GM19395 (cell line): Measurements from ENCODE around the gene ZDHHC21.
"Not testable (repeated sequence)": the region's sequence is repeated elsewhere in the genome, so short reads cannot be mapped to it uniquely, and the experiment has no call there.

Source experiments
- ATAC-seq: cut with Tn5 transposase; IDR thresholded peaks from one replicate; pipeline ENCODE4 v1.9.1; 2021; ENCODE audit warnings: mild to moderate bottlenecking, moderate library complexity; ENCODE audit not compliant: unreplicated experiment

The ZDHHC21 gene

DNA sequence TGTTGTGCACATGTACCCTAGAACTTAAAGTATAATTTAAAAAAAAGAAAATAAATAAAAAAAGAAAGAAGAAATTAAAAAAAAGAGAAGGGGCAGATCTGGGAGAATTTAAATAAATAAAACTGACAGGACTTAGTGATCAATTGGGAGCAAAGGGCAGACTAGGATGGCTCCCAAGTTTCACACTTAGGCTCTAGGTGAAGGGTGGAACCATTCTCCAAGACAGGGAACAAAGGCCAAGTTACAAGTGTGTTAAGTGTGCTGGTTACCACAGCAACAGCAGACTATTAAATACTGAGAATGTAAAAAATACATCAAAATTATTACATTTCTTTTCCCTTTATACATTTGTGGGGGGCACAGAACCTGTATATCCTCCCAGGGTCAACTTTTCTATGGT, 7.1 kb downstream of the ZDHHC21 start:
- ATAC-seq: no peak

DNA sequence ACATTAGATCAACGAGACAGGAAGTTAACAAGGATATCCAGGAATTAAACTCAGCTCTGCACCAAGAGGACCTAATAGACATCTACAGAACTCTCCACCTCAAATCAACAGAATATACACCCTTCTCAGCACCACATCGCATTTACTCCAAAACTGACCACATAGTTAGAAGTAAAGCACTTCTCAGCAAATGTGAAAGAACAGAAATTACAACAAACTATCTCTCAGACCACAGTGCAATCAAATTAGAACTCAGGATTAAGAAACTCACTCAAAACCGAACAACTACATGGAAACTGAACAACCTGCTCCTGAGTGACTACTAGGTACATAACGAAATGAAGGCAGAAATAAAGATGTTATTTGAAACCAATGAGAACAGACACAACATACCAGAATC, 10.6 kb downstream of the ZDHHC21 start:
- not testable (repeated sequence) for ATAC-seq

- ATAC-seq: no peak
These were observed 14.5 kb downstream of the ZDHHC21 start for GRCh38 chr9:14678776-14679175.

GRCh38 chr9:14677872-14678271, 15.4 kb downstream of the ZDHHC21 start:
- no peak for ATAC-seq

DNA sequence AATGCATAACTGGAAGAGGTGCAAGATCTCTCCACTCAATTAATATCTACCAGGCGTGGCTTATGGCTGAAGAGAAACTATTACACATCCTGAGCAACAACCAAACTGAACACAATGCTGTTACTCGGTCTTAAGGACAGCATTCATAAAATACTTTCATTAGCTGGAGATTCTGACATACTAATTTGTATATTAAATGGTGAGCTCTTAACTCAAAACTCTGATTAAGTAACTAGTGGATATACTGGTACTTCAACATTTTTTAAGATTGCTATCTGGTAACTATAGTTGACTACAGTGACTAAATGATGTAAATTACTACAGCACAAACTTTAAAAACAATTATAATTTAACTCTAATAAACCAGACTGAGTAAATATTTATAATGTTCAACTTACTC, 15.8 kb downstream of the ZDHHC21 start:
- ATAC-seq: no peak

DNA sequence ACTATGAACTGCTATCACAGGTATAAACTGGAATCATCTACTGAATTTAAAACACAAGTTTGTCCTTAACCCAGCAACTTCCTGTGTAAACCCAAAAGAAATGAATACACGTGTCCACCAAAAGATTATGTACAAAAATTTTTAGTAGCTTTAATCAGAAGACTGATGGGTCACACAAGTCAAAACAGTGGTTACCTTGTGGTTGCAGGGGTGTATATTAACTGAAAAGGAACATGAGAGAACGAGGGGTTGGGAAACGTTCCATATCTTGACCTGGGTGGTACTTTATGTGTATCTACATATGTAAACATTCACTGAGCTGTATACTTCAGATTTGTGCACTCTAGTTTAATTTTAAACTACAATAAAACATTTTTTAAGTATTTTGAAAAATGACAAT, 18.6 kb downstream of the ZDHHC21 start:
- no peak for ATAC-seq

- ATAC-seq: no peak
These were observed 21.9 kb downstream of the ZDHHC21 start for GRCh38 chr9:14671377-14671776.

- no peak for ATAC-seq
These were observed 22.5 kb downstream of the ZDHHC21 start for GRCh38 chr9:14670718-14671117.

DNA sequence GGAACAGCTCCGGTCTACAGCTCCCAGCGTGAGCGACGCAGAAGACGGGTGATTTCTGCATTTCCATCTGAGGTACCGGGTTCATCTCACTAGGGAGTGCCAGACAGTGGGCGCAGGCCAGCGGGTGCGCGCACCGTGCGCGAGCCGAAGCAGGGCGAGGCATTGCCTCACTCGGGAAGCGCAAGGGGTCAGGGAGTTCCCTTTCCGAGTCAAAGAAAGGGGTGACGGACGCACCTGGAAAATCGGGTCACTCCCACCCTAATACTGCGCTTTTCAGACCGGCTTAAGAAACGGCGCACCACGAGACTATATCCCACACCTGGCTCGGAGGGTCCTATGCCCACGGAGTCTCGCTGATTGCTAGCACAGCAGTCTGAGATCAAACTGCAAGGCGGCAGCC, 29.2 kb downstream of the ZDHHC21 start:
- not testable (repeated sequence) for ATAC-seq

- no peak for ATAC-seq
These were observed 31.2 kb downstream of the ZDHHC21 start for GRCh38 chr9:14662060-14662453.

DNA sequence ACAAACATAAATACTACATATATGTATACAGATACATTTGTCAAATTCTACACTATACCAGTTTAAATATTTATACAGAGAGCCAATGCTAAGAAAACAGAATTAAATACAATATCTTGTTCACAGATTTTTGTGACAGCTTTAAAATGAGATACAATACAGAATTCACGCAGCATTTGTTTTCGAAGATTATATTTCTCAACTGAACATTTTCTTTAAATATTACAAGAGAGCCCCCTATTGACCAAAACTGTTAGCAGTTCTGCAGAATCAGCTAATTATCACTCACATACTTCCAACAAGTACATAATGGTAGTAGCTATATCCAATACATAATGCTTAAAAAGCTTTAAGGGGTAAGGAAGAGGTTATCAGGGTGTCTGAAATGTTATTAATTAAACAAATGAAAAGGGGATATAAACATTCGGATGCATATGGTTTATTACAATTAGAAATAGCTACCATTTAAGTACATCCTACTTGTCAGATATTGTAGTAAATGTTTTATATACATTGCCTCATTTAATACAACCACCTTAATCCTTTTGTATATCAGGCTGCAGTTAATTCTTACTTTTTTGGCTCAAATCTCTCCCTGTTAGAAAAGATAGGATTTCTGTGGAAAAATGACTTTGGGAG, 31.7 kb downstream of the ZDHHC21 start:
- no peak for ATAC-seq

DNA sequence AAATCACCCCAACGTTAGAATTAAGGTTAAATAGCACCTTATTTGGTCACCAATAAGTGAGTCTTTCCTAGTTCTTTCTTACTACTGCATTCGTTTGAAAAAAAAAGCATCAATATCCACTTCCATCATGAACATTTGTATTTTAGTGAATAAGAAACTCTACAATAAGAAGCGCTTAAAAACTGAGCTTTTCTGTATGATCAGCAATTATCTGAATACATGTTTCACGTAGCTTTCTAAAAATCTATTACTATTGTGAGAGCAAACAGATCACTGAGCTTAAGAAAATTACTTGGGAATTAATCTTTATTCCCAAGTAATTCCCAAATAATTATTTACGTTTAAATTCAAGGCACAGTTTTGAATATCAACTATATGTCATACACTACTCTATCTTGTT, 32.5 kb downstream of the ZDHHC21 start:
- ATAC-seq: no peak

GRCh38 chr9:14654932-14655331, 38.3 kb downstream of the ZDHHC21 start:
- ATAC-seq: no peak

DNA sequence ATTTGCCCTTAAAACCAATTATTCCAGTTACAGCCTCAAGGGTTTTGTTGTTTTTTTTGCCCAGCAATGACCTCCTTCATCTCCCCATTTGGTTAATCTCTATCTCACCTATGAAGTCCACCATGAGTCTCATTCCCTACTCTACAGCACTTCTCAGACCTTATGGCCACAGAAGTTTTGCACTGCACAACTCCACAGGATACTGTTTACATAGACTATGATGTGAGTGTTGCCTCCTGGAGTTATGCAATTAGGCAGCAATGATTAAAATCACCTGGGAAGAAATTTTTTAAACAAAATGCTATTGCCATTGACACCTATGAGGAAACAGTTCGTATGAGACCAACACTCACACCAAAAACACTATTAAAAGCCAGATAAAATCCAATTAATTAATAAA, 39.7 kb downstream of the ZDHHC21 start:
- no peak for ATAC-seq

- ATAC-seq: no peak
These were observed 40.4 kb downstream of the ZDHHC21 start for GRCh38 chr9:14652729-14653377.

DNA sequence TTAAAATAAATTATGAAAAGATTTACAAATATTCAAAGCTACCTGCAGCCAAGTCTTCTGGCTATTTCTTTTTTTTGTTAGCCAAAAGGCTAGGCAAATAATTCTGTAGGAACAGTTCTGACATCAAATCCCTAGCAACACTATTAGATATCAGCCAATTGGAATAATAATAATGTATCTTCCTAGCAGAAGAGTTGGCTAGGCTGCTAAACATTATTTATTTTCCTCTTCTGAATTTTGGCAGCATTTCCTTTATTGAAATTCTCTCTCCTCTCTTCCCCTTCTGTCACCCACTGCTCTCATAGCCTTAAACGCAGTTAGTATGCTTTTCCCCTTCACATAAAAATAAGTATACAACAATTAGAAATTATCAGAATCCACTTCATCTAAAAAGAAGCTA, 42.6 kb downstream of the ZDHHC21 start:
- ATAC-seq: no peak

- no peak for ATAC-seq
These were observed 47.6 kb downstream of the ZDHHC21 start for GRCh38 chr9:14645648-14646047.

DNA sequence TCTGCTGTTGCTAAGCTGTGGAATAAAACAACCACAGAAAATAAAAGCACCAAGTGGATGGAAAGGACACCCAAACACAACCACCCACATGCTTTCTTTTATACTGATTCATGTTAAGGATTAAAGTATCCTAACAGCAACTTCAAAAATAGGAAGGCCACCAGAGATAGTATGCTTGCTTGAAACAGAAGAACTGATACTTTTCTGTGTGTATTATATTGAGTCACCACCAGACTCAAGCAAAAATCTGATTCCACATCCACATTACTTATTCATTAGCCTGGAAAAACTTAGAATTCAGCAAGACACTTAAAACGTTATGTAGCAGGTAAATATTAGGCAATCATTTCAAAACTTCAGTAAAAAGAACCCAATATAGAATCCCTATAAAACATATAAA, 52.3 kb downstream of the ZDHHC21 start:
- no peak for ATAC-seq

GRCh38 chr9:14640294-14640693, 52.9 kb downstream of the ZDHHC21 start:
- ATAC-seq: no peak

DNA sequence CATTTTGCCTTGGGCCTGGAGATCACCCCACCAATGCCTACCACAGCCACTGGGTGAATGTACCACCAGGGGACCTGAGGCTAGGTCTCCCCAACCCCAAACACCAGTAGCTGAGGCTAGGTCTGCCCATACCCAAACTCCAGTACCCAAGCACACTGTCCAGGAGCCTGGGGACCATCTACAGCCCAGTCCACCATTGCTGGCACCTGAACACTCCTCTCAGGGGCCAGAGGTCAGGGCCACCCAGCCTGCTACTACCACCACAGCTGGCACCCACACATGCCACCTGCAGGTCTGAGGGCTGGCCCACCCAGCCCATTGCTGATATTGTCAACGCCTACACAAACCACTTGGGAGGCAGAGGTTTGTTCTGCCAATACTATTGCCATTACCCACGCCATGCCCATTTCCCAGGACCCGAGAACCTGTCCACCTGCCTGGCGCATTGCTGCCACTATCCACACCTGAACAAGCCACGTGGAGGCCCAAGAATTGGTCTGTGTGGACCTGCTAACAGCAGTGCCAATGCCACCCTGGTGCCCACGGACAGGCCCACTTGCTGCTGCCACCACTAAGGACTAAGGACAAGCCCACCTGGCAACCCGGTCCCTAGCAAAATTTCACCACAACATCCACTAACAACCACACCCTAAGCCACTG, 59.2 kb downstream of the ZDHHC21 start:
- ATAC-seq: no peak

GRCh38 chr9:14633148-14633547, 60.1 kb downstream of the ZDHHC21 start:
- no peak for ATAC-seq

DNA sequence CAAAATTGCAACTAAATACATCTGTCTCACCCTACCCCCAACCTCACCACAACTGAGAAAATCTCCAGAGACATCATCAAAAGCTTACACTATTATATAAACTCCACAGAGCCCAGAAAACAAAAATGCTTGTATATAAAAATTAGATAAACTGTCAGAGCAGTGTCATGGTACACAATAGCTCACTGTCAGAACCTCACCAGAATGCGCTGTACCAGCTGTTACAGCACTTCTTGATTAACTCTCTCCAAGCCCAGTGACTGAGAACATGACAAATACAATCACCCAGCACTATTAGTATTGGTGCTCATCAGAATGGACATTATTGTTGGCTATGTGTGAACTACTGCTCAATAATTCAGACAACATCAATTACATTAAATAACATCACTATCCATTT, 65.7 kb downstream of the ZDHHC21 start:
- no peak for ATAC-seq
